ENCODE results near the gene LARP1. TPM values are rescaled to one million over a fixed set of nuclear protein-coding genes. Genes with fewer than 3 reads are reported as not detected.

The LARP1 gene
- total RNA-seq, 6 donors from 2014 or later, result 107 to 154 (median 129) TPM

GRCh38 chr5:154754460-154755360 lies 467 bp upstream of the LARP1 start:
- peak overlapping the region; percentile 95 to 99 (median 96) for H3K27ac ChIP-seq
- no peaks in the 10 kb centered on the region for H3K27me3 ChIP-seq
- DNase-seq (peak; percentile 98 to 99), ATAC-seq (ENCODE audit: low FRiP score in 2 of 2) (peak; percentile 94 to 98)
- H3K4me3 ChIP-seq, result peak overlapping the region; percentile 99 to 100 (median 100)
- no peaks in the 10 kb centered on the region for H3K36me3 ChIP-seq
- TF ChIP-seq EP300 (IDR thresholded peaks at IDR 0.05), result peak in 1 of 4 donors; percentile 70
- TF ChIP-seq POLR2A (IDR thresholded peaks at IDR 0.05), result peak in 3 of 4 donors; percentile 27 to 74 (median 65)
- peak; percentile 15 to 84 (median 70) for TF ChIP-seq CTCF (IDR thresholded peaks at IDR 0.05)
- TF ChIP-seq POLR2AphosphoS5 (IDR thresholded peaks at IDR 0.05), result peak; percentile 72 to 92
- H3K9me3 ChIP-seq, result no peaks in the 10 kb centered on the region
- WGBS, 2 donors, result 1% methylated on average over 27 to 43 of the region's 92 CpGs
- H3K4me1 ChIP-seq, result peaks cover 29 to 44% (median 30%) of the 10 kb centered on the region in 4 donors

- 0 to 1% methylated on average over 18 to 53 of the region's 72 CpGs for WGBS, 2 donors
- DNase-seq, result peak; percentile 51 to 90
- no peaks in the 10 kb centered on the region for H3K9me3 ChIP-seq
- H3K27ac ChIP-seq, result peak overlapping the region; percentile 95 to 99 (median 96)
- ATAC-seq (ENCODE audit: low FRiP score in 2 of 2), result peak; percentile 9 to 19
- H3K27me3 ChIP-seq, result no peaks in the 10 kb centered on the region
- TF ChIP-seq EP300 (IDR thresholded peaks at IDR 0.05), result no peak
- no peak for TF ChIP-seq POLR2AphosphoS5 (IDR thresholded peaks at IDR 0.05)
- TF ChIP-seq CTCF (IDR thresholded peaks at IDR 0.05), result no peak
- TF ChIP-seq POLR2A (IDR thresholded peaks at IDR 0.05), result peak in 3 of 4 donors; percentile 6 to 16 (median 10)
- H3K36me3 ChIP-seq, result no peaks in the 10 kb centered on the region
- H3K4me3 ChIP-seq, result peak overlapping the region; percentile 99 to 100 (median 100)
- H3K4me1 ChIP-seq, result peaks cover 38 to 59% (median 42%) of the 10 kb centered on the region in 4 donors
Measured at GRCh38 chr5:154756009-154756867, 1.1 kb downstream of the LARP1 start.

- Histone ChIP-seq H3K9me3 (no peaks in the 10 kb centered on the region), H3K27ac (peak overlapping the region; percentile 95 to 99 (median 96)), H3K27me3 (no peaks in the 10 kb centered on the region), H3K4me1 (peaks cover 45 to 68% (median 49%) of the 10 kb centered on the region in 4 donors), H3K4me3 (peak overlapping the region; percentile 99 to 100 (median 100)), H3K36me3 (no peaks in the 10 kb centered on the region)
- 0 to 1% methylated on average over 13 to 60 of the region's 73 CpGs for WGBS, 2 donors
- DNase-seq (peak; percentile 50 to 91), ATAC-seq (ENCODE audit: low FRiP score in 2 of 2) (peak in 1 of 2 donors; percentile 27)
- TF ChIP-seq POLR2A (IDR thresholded peaks at IDR 0.05) (peak in 1 of 4 donors; percentile 39), POLR2AphosphoS5 (IDR thresholded peaks at IDR 0.05) (peak; percentile 4 to 31), EP300 (IDR thresholded peaks at IDR 0.05) (no peak), CTCF (IDR thresholded peaks at IDR 0.05) (no peak)
Measured at GRCh38 chr5:154756868-154757813, 2.0 kb downstream of the LARP1 start.

Data from upper lobe of left lung (tissue), 6 donors.